ENCODE measurements around the gene PPFIA4. TPM values are rescaled to one million over a fixed set of nuclear protein-coding genes. Genes with fewer than 3 reads are reported as not detected.

Gene PPFIA4
- total and polyA plus RNA-seq, 7 donors: 8.3 to 99.8 (median 29.1) TPM

GRCh38 chr1:203025686-203026030 is 633 bp upstream of the PPFIA4 start:
- ATAC-seq (no peak), DNase-seq (no peak)
- no peaks in the 10 kb centered on the region for H3K27me3 ChIP-seq (ENCODE audit: insufficient read depth in 3 of 3, low read length in 2 of 3)
- H3K36me3 ChIP-seq (ENCODE audit: insufficient read depth in 1 of 2, low read depth in 1 of 2): peaks cover 6 to 42% of the 10 kb centered on the region in 2 donors
- H3K4me1 ChIP-seq: peaks cover 30% of the 10 kb centered on the region
- H3K9me3 ChIP-seq: no peaks in the 10 kb centered on the region
- no peak for TF ChIP-seq CTCF (IDR thresholded peaks at IDR 0.05)
- peak overlapping the region; percentile 90 for H3K27ac ChIP-seq
- intact Hi-C loops (cut with DNase I): no loop called here
- H3K4me3 ChIP-seq: peak overlapping the region; percentile 88

GRCh38 chr1:203026666-203027663 is 674 bp downstream of the PPFIA4 start:
- H3K9me3 ChIP-seq: no peaks in the 10 kb centered on the region
- no peak for DNase-seq
- TF ChIP-seq CTCF (IDR thresholded peaks at IDR 0.05): no peak
- peak overlapping the region; percentile 88 for H3K4me3 ChIP-seq
- peaks cover 0 to 38% of the 10 kb centered on the region in 2 donors for H3K36me3 ChIP-seq (ENCODE audit: insufficient read depth in 1 of 2, low read depth in 1 of 2)
- 12 to 16% (median 15%) methylated on average over 43 to 46 of the region's 46 CpGs for WGBS, 3 donors
- H3K27ac ChIP-seq: peak overlapping the region; percentile 90
- intact Hi-C loops (cut with DNase I): no loop called here
- H3K27me3 ChIP-seq (ENCODE audit: insufficient read depth in 3 of 3, low read length in 2 of 3): no peaks in the 10 kb centered on the region
- peak; percentile 6 to 24 (median 16) for ATAC-seq
- peaks cover 38% of the 10 kb centered on the region for H3K4me1 ChIP-seq

- DNase-seq (no peak), ATAC-seq (peak; percentile 0 to 20 (median 12))
- Histone ChIP-seq H3K9me3 (no peaks in the 10 kb centered on the region), H3K27me3 (ENCODE audit: insufficient read depth in 3 of 3, low read length in 2 of 3) (no peaks in the 10 kb centered on the region), H3K4me1 (peaks cover 42% of the 10 kb centered on the region), H3K36me3 (ENCODE audit: insufficient read depth in 1 of 2, low read depth in 1 of 2) (peaks cover 0 to 30% of the 10 kb centered on the region in 2 donors), H3K4me3 (peak overlapping the region; percentile 88), H3K27ac (peak overlapping the region; percentile 90)
- WGBS, 3 donors: 55 to 74% (median 64%) methylated on average over 9 of the region's 9 CpGs
- no peak for TF ChIP-seq CTCF (IDR thresholded peaks at IDR 0.05)
- intact Hi-C loops (cut with DNase I): no loop called here
Observed at GRCh38 chr1:203028067-203028783, 1.9 kb downstream of the PPFIA4 start.

GRCh38 chr1:203028784-203029553 is 2.7 kb downstream of the PPFIA4 start:
- Histone ChIP-seq H3K4me1 (peaks cover 49% of the 10 kb centered on the region), H3K4me3 (peak overlapping the region; percentile 88), H3K36me3 (ENCODE audit: insufficient read depth in 1 of 2, low read depth in 1 of 2) (peaks cover 0 to 23% of the 10 kb centered on the region in 2 donors), H3K9me3 (no peaks in the 10 kb centered on the region), H3K27me3 (ENCODE audit: insufficient read depth in 3 of 3, low read length in 2 of 3) (no peaks in the 10 kb centered on the region), H3K27ac (peak overlapping the region; percentile 90)
- WGBS, 3 donors: 18 to 38% (median 23%) methylated on average over 13 of the region's 13 CpGs
- DNase-seq (peak in 1 of 2 donors; percentile 74), ATAC-seq (peak; percentile 77 to 83 (median 82))
- intact Hi-C loops (cut with DNase I): no loop called here
- no peak for TF ChIP-seq CTCF (IDR thresholded peaks at IDR 0.05)
